Right atrium auricular region (tissue), 2 donors: Measurements from ENCODE around the gene SETD4. TPM values are rescaled to one million over a fixed set of nuclear protein-coding genes. Genes with fewer than 3 reads are reported as not detected.

Experiments
- DNase-seq: peaks from one replicate; pipeline ENCODE4 v3.0.0-alpha.2; 2019; ENCODE audit warnings: low spot score
- H3K27ac ChIP-seq, 2 donors: fragments of 200-600 bp; sonication (generic); 1 replicate in 1 of 2; 2 replicates in 1 of 2; pipeline ENCODE4 v1.5.1; 2016 to 2019
- H3K27me3 ChIP-seq, 2 donors: fragments of 200-600 bp; sonication (generic); one replicate each; pipeline versions ENCODE4 v1.5.1 to v1.6.0; 2017 to 2019
- H3K36me3 ChIP-seq: fragments of 200-600 bp; sonication (generic); one replicate; pipeline ENCODE4 v1.5.1; 2016
- H3K4me1 ChIP-seq, 2 donors: fragments of 200-600 bp; sonication (generic); one replicate each; pipeline versions ENCODE4 v1.5.1 to v1.6.0; 2017 to 2019
- H3K4me3 ChIP-seq, 2 donors: fragments of 200-600 bp; sonication (generic); 1 replicate in 1 of 2; 2 replicates in 1 of 2; pipeline ENCODE4 v1.5.1; 2017 to 2019; ENCODE audit warnings: mild to moderate bottlenecking in 1 of 2, moderate library complexity in 1 of 2
- H3K9me3 ChIP-seq, 2 donors: fragments of 200-600 bp; sonication (generic); one replicate each; pipeline ENCODE4 v1.5.1; 2019
- total RNA-seq, 2 donors: library from RNA; depleted of rRNA; stranded (reverse); fragments of >200 nt; gene quantifications; one replicate each; pipeline ENCODE4 v1.1.0, GENCODE V29; 2016
- TF ChIP-seq, protein P1 (sequence below), 2 donors: fragments of 200-600 bp; sonication (generic); IDR thresholded peaks; one replicate each; pipeline ENCODE4 v1.5.1; 2019; ENCODE audit warnings: antibody characterized with exemption in 2 of 2

The SETD4 gene
- total RNA-seq, 2 donors from 2014 or later = 6.3 to 7.6 TPM

DNA sequence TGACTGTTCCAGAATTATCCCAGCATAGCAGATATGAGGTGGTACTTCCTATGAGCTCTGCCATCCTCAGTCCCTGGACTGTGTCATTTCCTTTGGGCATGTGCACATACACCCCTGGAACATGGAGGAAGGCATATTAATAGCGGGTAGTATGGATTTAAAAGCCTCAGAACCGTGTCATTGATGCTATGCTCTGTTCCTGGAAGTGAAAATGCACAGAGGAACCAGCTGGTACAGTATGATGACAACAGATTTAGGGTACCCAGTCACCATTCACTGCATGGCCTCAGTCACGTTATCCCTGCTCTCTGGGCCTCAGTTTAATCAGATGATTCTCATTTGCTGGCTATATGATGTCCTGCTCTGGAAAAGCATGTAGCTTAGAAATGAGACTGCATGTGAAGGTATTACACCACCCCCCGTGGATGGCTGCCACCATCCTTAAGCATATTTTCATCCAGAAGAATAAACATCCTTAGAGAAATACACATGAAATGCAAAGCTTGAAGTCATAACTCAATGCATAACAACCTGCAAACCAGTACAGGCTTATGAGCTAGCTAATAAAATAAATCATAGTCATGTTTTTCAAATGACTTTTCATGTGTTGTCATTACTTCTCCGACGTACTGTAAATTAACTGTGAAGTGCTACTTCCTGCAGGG is 37.8 kb downstream of the SETD4 start:
- DNase-seq = no peak
- TF ChIP-seq, protein P1, sequence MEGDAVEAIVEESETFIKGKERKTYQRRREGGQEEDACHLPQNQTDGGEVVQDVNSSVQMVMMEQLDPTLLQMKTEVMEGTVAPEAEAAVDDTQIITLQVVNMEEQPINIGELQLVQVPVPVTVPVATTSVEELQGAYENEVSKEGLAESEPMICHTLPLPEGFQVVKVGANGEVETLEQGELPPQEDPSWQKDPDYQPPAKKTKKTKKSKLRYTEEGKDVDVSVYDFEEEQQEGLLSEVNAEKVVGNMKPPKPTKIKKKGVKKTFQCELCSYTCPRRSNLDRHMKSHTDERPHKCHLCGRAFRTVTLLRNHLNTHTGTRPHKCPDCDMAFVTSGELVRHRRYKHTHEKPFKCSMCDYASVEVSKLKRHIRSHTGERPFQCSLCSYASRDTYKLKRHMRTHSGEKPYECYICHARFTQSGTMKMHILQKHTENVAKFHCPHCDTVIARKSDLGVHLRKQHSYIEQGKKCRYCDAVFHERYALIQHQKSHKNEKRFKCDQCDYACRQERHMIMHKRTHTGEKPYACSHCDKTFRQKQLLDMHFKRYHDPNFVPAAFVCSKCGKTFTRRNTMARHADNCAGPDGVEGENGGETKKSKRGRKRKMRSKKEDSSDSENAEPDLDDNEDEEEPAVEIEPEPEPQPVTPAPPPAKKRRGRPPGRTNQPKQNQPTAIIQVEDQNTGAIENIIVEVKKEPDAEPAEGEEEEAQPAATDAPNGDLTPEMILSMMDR (IDR thresholded peaks at IDR 0.05) = no peak
- Histone ChIP-seq H3K4me3 (no peak overlapping the region), H3K4me1 (no peaks in the 10 kb centered on the region), H3K27ac (no peak overlapping the region), H3K9me3 (no peaks in the 10 kb centered on the region), H3K36me3 (no peaks in the 10 kb centered on the region), H3K27me3 (no peaks in the 10 kb centered on the region)

DNA sequence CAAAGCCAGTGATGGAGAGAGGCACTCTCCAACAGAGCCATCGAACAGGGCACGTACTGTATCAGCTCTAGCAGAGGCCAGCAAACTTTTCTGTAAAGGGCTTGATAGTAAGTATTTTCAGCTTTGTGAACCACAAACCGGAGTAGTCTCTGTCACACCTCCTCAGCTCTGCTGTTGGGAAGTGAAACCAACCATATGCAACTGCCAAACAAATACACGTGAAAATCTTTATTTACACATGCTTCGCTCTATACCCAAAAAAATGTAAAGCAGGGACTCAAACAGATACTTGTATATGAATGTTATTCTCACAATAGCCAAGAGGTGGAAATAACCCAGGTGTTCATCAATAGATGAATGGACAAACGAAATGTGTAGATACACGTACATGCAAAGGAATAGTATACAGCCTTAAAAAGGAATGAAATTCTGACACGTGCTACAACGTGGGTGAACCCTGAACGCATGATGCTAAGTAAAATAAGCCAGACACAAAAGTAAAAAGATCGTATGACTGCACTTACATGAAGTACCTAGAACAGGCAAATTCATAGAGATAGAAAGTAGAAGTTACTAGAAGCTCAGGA is 39.0 kb downstream of the SETD4 start:
- Histone ChIP-seq H3K27ac (no peak overlapping the region), H3K36me3 (no peaks in the 10 kb centered on the region), H3K4me3 (no peak overlapping the region), H3K4me1 (no peaks in the 10 kb centered on the region), H3K9me3 (no peaks in the 10 kb centered on the region), H3K27me3 (no peaks in the 10 kb centered on the region)
- TF ChIP-seq, protein P1 (IDR thresholded peaks at IDR 0.05) = no peak
- DNase-seq = no peak

DNA sequence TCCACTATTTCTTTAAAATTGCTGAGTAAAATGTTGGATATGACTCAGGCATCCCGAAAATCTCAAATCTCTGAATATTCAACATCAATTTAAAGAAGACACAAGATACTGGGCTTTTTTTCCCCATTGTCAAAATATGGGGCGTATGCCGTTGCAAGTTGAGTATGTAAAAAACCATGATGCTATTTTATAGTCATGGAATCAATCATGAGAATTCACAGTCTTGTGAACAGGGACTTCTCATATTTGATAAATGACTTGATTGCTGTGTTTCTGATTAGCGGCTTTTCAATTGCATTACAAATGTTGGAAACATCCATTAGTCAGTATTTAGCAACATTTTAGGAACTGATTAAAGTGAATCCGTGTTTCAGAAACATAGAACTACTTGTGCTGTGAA is 45.3 kb downstream of the SETD4 start:
- no peaks in the 10 kb centered on the region for H3K4me1 ChIP-seq
- TF ChIP-seq, protein P1 (IDR thresholded peaks at IDR 0.05) = no peak
- DNase-seq = no peak
- no peak overlapping the region for H3K27ac ChIP-seq
- no peaks in the 10 kb centered on the region for H3K9me3 ChIP-seq
- no peaks in the 10 kb centered on the region for H3K36me3 ChIP-seq
- H3K4me3 ChIP-seq = no peak overlapping the region
- H3K27me3 ChIP-seq = no peaks in the 10 kb centered on the region

DNA sequence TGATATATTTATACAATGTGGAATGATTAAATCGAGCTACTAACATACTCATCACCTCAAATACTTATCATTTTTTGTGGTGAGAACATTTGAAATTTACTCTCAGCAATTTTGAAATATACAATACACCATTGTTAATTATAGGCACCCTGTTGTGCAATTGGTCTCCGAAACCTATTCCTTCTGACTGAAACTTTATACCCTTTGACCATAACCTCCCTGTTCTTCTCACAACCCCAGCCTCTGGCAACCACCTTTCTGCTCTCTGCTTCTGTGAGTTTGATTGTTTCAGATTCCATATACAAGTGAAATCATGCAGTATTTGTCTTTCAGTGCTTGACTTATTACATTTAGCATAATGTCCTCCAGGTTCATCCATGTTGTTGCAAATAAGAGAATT is 49.5 kb downstream of the SETD4 start:
- no peak for DNase-seq
- no peaks in the 10 kb centered on the region for H3K4me1 ChIP-seq
- TF ChIP-seq, protein P1 (IDR thresholded peaks at IDR 0.05) = no peak

DNA sequence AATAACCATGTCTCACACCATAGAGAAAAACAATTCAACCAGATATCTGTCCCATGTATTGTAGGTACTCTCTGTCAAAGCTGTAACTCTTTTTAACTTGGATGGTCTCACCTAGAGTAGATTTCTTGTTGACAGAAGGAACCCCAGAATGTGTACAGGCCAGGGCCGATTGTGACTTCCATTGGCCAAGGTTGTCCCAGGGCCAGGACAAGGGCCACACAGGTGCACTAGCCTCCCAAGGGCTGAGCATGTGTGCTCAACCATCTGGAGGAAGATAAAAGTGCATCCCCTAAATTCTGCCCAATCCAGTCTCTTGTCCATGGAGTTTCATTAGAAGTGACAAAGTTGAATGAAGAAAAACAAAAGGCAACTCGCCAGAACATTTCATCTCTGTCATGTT is 51.8 kb downstream of the SETD4 start:
- TF ChIP-seq, protein P1 (IDR thresholded peaks at IDR 0.05) = no peak
- no peaks in the 10 kb centered on the region for H3K9me3 ChIP-seq
- H3K4me3 ChIP-seq = no peak overlapping the region
- no peaks in the 10 kb centered on the region for H3K4me1 ChIP-seq
- DNase-seq = no peak
- no peak overlapping the region for H3K27ac ChIP-seq
- H3K27me3 ChIP-seq = no peaks in the 10 kb centered on the region
- no peaks in the 10 kb centered on the region for H3K36me3 ChIP-seq

More for the DNA sequence above, 49.5 kb downstream of the SETD4 start:
- H3K4me3 ChIP-seq = no peak overlapping the region
- H3K9me3 ChIP-seq = no peaks in the 10 kb centered on the region
- H3K27me3 ChIP-seq = no peaks in the 10 kb centered on the region
- H3K36me3 ChIP-seq = no peaks in the 10 kb centered on the region
- H3K27ac ChIP-seq = no peak overlapping the region
